ENCODE results near the gene WDR64.

GRCh38 chr1:241637046-241637590 lies 15.0 kb upstream of the WDR64 start:
- TF ChIP-seq CTCF (IDR thresholded peaks at IDR 0.05) (no peak), POLR2A (IDR thresholded peaks at IDR 0.05) (no peak)

Data from testis (tissue), 2 donors.